ENCODE data around the gene SLC1A1. TPM values are rescaled to one million over a fixed set of nuclear protein-coding genes. Genes with fewer than 3 reads are reported as not detected.

Gene SLC1A1
- total RNA-seq = 1 to 10 TPM; 2.6 to 5.2 TPM

DNA sequence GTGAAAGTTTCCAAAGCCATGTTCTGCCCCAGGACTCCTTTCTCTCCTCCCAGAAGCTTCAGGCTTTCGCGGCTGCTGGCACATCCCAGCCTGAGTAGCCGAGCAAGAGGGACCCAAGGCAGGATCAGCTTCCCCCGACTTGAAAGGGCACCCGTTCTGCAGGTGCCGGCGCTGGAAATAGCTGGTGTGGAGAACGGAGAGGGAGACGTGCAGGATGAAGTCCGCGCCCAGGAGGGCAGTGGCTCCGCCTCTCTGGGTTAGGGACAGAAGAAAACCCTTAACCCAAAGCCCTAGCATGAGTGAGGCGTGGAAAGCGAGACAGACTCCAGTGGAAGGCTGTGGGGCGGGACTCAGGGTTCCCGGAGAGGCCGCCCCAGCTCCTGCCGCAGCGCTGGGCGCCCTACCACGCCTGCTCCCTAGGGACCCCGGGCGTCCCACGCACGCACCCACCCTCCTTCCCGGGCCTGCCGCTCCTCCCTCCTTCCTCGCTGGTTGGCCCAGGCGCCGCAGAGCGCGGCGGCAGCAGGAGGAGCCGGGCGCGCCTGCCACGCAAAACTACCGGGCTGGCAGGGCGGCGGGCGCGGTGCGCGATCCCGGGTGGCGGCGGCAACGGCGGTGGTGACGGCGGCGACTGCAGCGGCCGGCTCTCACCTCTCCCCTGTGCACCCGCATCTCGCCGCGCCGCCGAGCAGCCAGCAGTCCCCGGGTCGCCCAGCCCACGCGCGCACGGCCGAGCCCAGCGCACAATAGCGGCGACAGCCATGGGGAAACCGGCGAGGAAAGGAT, at the start of gene SLC1A1:
Gene SLC1A1, plus strand, starts transcription at position 550 of the 786 bp plus-strand sequence. Its CDS starts 212 bp downstream, at position 762.
- Histone ChIP-seq H3K36me3 (replicated peaks in 1 of 2; ENCODE audit: insufficient read depth in 1 of 2, low read depth in 2 of 2) (no peaks in the 10 kb centered on the region), H3K9me3 (no peaks in the 10 kb centered on the region), H3K27ac (peak within 1 kb of the TSS; percentile 3 to 77 (median 68)), H3K4me1 (peaks cover 26% of the 10 kb centered on the region), H3K27me3 (no peaks in the 10 kb centered on the region), H3K4me3 (peak within 1 kb of the TSS; percentile 50 to 95)
- intact Hi-C loops (cut with DNase I) = no loop called here
- WGBS, 2 donors = 0 to 4% methylated on average over 5 to 70 of the region's 72 CpGs
- DNase-seq (peak; percentile 60 to 80 (median 70)), ATAC-seq (peak; percentile 83)
- TF ChIP-seq POLR2A (IDR thresholded peaks at IDR 0.05) = peak in 2 of 3 donors; percentile 44 to 58
- TF ChIP-seq, protein P1, sequence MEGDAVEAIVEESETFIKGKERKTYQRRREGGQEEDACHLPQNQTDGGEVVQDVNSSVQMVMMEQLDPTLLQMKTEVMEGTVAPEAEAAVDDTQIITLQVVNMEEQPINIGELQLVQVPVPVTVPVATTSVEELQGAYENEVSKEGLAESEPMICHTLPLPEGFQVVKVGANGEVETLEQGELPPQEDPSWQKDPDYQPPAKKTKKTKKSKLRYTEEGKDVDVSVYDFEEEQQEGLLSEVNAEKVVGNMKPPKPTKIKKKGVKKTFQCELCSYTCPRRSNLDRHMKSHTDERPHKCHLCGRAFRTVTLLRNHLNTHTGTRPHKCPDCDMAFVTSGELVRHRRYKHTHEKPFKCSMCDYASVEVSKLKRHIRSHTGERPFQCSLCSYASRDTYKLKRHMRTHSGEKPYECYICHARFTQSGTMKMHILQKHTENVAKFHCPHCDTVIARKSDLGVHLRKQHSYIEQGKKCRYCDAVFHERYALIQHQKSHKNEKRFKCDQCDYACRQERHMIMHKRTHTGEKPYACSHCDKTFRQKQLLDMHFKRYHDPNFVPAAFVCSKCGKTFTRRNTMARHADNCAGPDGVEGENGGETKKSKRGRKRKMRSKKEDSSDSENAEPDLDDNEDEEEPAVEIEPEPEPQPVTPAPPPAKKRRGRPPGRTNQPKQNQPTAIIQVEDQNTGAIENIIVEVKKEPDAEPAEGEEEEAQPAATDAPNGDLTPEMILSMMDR (IDR thresholded peaks at IDR 0.05) = peak in 1 of 7 experiments; percentile 17

DNA sequence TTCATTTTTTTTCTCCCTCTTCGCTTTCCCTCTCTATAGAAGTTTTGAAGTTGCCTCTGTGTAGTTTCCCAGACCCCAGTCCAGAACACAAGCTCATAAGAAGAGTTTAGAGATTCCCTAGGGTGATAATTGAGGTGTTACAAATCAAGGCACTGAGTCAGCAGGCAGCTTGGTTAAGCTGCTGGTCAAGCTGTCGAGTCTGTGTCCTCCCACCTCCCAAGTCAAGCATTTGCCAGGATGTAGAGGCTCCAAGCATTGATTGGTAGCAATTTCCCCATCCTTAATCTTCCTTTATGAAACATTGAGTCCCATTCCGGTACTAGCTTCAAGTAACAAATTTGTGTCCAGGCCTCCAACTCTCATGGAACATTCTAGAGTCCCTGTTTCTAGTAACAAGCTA, 47.5 kb upstream of the SLC1A1 start:
- Histone ChIP-seq H3K4me3 (no peak overlapping the region), H3K36me3 (replicated peaks in 1 of 2; ENCODE audit: insufficient read depth in 1 of 2, low read depth in 2 of 2) (no peaks in the 10 kb centered on the region), H3K4me1 (no peaks in the 10 kb centered on the region), H3K27ac (no peak overlapping the region), H3K27me3 (no peaks in the 10 kb centered on the region), H3K9me3 (no peaks in the 10 kb centered on the region)
- TF ChIP-seq, protein P1 (IDR thresholded peaks at IDR 0.05) = no peak
- no peak for TF ChIP-seq POLR2A (IDR thresholded peaks at IDR 0.05)
- ATAC-seq (no peak), DNase-seq (no peak)
- 65 to 88% methylated on average over 3 of the region's 3 CpGs for WGBS, 2 donors
- intact Hi-C loops (cut with DNase I) = no loop called here

DNA sequence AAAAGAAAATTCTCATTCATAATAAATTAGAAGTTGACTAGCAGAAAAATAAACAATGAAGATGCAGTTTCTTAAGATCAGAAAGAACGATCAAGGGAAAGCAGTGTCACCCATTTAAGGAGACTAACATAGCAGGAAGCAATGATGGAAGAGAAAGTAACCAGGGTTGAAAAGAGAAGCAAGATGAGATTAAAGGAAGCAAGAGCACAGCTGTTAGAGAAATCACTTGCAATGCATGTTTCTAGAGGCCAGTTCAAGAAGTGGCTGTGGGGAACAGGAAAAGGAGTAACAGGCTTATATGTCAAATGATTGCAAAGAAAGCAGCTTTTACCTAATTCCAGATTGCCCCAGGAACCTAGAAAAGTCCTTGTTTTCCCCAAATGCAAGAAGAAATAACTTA, 46.8 kb upstream of the SLC1A1 start:
- Histone ChIP-seq H3K36me3 (replicated peaks in 1 of 2; ENCODE audit: insufficient read depth in 1 of 2, low read depth in 2 of 2) (no peaks in the 10 kb centered on the region), H3K27me3 (no peaks in the 10 kb centered on the region), H3K9me3 (no peaks in the 10 kb centered on the region), H3K4me3 (no peak overlapping the region), H3K27ac (no peak overlapping the region), H3K4me1 (no peaks in the 10 kb centered on the region)
- no peak for ATAC-seq
- WGBS, 2 donors = 66 to 77% methylated on average over 1 of the region's 1 CpG
- TF ChIP-seq POLR2A (IDR thresholded peaks at IDR 0.05) = no peak
- TF ChIP-seq, protein P1 (IDR thresholded peaks at IDR 0.05) = no peak
- no peak for DNase-seq
- intact Hi-C loops (cut with DNase I) = no loop called here

DNA sequence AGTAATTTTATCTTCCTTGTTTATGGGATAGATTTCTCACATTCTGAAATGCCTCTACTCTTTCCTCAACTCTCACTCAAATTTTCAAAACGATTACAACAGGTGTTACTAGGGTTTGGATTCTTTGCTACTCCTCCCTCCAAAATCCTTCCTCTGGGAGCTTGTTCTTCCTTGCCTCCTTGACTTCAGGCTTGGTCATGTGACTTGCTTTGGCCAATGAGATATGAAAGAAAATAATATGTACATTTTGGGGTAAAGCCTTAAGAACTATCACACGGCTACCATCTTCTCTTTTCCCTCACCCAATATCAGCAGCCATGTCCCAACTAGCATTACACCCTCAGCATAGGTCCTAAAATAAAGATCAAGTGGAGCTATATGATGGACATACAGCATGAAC, 28.8 kb upstream of the SLC1A1 start:
- no peak for DNase-seq
- TF ChIP-seq POLR2A (IDR thresholded peaks at IDR 0.05) = no peak
- TF ChIP-seq, protein P1 (IDR thresholded peaks at IDR 0.05) = no peak
- WGBS, 2 donors = 55 to 58% methylated on average over 2 of the region's 2 CpGs
- Histone ChIP-seq H3K27ac (no peak overlapping the region), H3K36me3 (replicated peaks in 1 of 2; ENCODE audit: insufficient read depth in 1 of 2, low read depth in 2 of 2) (no peaks in the 10 kb centered on the region), H3K4me3 (no peak overlapping the region), H3K9me3 (no peaks in the 10 kb centered on the region), H3K4me1 (no peaks in the 10 kb centered on the region), H3K27me3 (no peaks in the 10 kb centered on the region)
- intact Hi-C loops (cut with DNase I) = no loop called here
- ATAC-seq = no peak

DNA sequence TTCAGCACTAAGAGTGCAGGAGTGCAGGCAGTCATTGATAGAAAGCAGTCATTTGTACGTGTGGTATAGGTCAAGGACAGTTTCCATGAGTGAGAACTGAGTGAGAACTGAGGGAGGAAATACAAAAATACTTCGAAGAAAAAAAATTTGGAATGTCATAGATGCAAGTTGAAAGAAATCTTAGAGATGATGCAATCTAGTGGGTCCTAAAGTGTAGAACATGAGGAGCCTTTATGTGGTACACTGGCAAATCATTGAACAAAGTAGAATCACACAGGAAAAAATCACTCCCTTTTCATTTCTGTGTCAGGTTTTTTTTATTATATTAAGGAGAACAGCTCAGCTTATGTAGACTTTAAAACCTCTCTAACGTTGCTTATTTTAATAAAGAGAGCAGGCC, 26.4 kb upstream of the SLC1A1 start:
- H3K27me3 ChIP-seq = no peaks in the 10 kb centered on the region
- intact Hi-C loops (cut with DNase I) = no loop called here
- ATAC-seq (no peak), DNase-seq (no peak)
- H3K4me1 ChIP-seq = no peaks in the 10 kb centered on the region
- no peak overlapping the region for H3K4me3 ChIP-seq
- no peak overlapping the region for H3K27ac ChIP-seq
- H3K9me3 ChIP-seq = no peaks in the 10 kb centered on the region
- 37 to 42% methylated on average over 3 of the region's 3 CpGs for WGBS, 2 donors
- TF ChIP-seq, protein P1 (IDR thresholded peaks at IDR 0.05) = no peak
- TF ChIP-seq POLR2A (IDR thresholded peaks at IDR 0.05) = no peak
- H3K36me3 ChIP-seq (replicated peaks in 1 of 2; ENCODE audit: insufficient read depth in 1 of 2, low read depth in 2 of 2) = no peaks in the 10 kb centered on the region
